Endothelial cell of umbilical vein (primary cell): ENCODE results near the gene ALX1. TPM values are rescaled to one million over a fixed set of nuclear protein-coding genes. Genes with fewer than 3 reads are reported as not detected.
A peak's percentile ranks its signal among the peaks of the same experiment; 100 is the strongest.

ENCODE experiments used
- BruUV-seq: library from RNA; stranded (reverse); fragments of 400-500 nt; replicated peaks from 2 replicates; lab custom pipeline; 2021; lab: Mats Ljungman, UMichigan
- CTCF ChIA-PET: fragments of 300-600, 350-600 bp; sonication (Branson Sonifier 250); formaldehyde crosslinking; loops from one replicate; lab custom pipeline; 2021; ENCODE audit warnings: antibody characterized with exemption, inconsistent platforms; lab: Charles Lee
- POLR2A ChIA-PET: fragments of 300-600, 350-600 bp; sonication (Branson Sonifier 250); formaldehyde crosslinking; loops from one replicate; lab custom pipeline; 2021; ENCODE audit warnings: antibody characterized with exemption, inconsistent platforms; lab: Charles Lee
- DNase-seq: peaks from one replicate; pipeline ENCODE4 v3.0.0-alpha.2; 2011; ENCODE audit warnings: low read depth, low spot score
- FAIRE-seq: peaks from 2 replicates; lab custom pipeline; 2011; peaks lifted over from hg19 to GRCh38; lab: Jason Lieb, UNC
- H2AFZ ChIP-seq: 2 replicates; pipeline ENCODE4 v1.6.0; 2012; ENCODE audit warnings: low read depth, low read length, control low read depth, inconsistent platforms
- H3K27ac ChIP-seq: 2 replicates; pipeline ENCODE4 v1.5.1; 2011; ENCODE audit warnings: low read depth, mild to moderate bottlenecking, control low read depth, low read length, moderate library complexity; ENCODE audit not compliant: insufficient read depth
- H3K27me3 ChIP-seq, 2 experiments: 2 replicates each; pipeline versions ENCODE4 v1.6.0 to v1.6.1; 2011; ENCODE audit warnings: low read length in 2 of 2, mixed read lengths in 1 of 2; ENCODE audit not compliant: control insufficient read depth in 2 of 2, insufficient read depth in 2 of 2
- H3K36me3 ChIP-seq, 2 experiments: 2 replicates in 1 of 2; 3 replicates in 1 of 2; pipeline ENCODE4 v1.5.1; 2011; ENCODE audit warnings: low read length in 2 of 2, mild to moderate bottlenecking in 1 of 2, moderate library complexity in 1 of 2; ENCODE audit not compliant: control insufficient read depth in 2 of 2, insufficient read depth in 2 of 2; ENCODE audit errors: extremely low read depth in 1 of 2
- H3K4me1 ChIP-seq: 3 replicates; pipeline ENCODE4 v1.5.1; 2011; ENCODE audit warnings: mild to moderate bottlenecking, low read length; ENCODE audit not compliant: control insufficient read depth, insufficient read depth; ENCODE audit errors: extremely low read depth
- H3K4me2 ChIP-seq: 2 replicates; pipeline ENCODE4 v1.6.1; 2011; ENCODE audit warnings: low read length, control low read depth, mixed read lengths; ENCODE audit not compliant: insufficient read depth
- H3K4me3 ChIP-seq, 3 experiments: fragments of 200-600 bp in 1 of 3; sonication (generic), shearing (Covaris generic) in 1 of 3; replicated peaks in 1 of 3; 2 replicates each; pipeline ENCODE4 v1.5.1; 2011 to 2016; ENCODE audit warnings: control low read depth in 3 of 3, low read length in 3 of 3, mild to moderate bottlenecking in 2 of 3, inconsistent platforms in 1 of 3, low read depth in 1 of 3, moderate library complexity in 1 of 3; ENCODE audit not compliant: insufficient read depth in 1 of 3
- H3K79me2 ChIP-seq: 2 replicates; pipeline ENCODE4 v1.6.0; 2012; ENCODE audit warnings: low read length, inconsistent platforms; ENCODE audit not compliant: control insufficient read depth, insufficient read depth
- H3K9ac ChIP-seq: replicated peaks from 2 replicates; pipeline ENCODE3; 2011; ENCODE audit warnings: low read length, control low read depth; ENCODE audit not compliant: insufficient read depth; ENCODE audit errors: extremely low read depth
- H3K9me1 ChIP-seq: replicated peaks from 3 replicates; pipeline ENCODE4 v1.6.0; 2011; ENCODE audit warnings: mild to moderate bottlenecking, low read length; ENCODE audit not compliant: control insufficient read depth, insufficient read depth; ENCODE audit errors: extremely low read depth
- H3K9me3 ChIP-seq: replicated peaks from 2 replicates; pipeline ENCODE4 v1.5.1; 2012; ENCODE audit warnings: low read length, inconsistent platforms; ENCODE audit not compliant: control insufficient read depth, insufficient read depth
- H4K20me1 ChIP-seq: replicated peaks from 2 replicates; pipeline ENCODE3; 2011; ENCODE audit warnings: mild to moderate bottlenecking, low read length; ENCODE audit not compliant: control insufficient read depth, insufficient read depth; ENCODE audit errors: extremely low read depth
- EZH2 ChIP-seq: IDR thresholded peaks from 2 replicates; pipeline ENCODE4 v1.6.1; 2012; ENCODE audit warnings: borderline replicate concordance, low read depth, mild to moderate bottlenecking, moderate library complexity, low read length, inconsistent platforms; ENCODE audit not compliant: severe bottlenecking
- FOS ChIP-seq: IDR thresholded peaks from 2 replicates; pipeline ENCODE4 v1.6.1; 2011; ENCODE audit warnings: mild to moderate bottlenecking, low read length, moderate library complexity, borderline replicate concordance; ENCODE audit not compliant: insufficient read depth
- GATA2 ChIP-seq: IDR thresholded peaks from 2 replicates; pipeline ENCODE4 v1.7.0; 2011; ENCODE audit warnings: low read depth, mild to moderate bottlenecking, moderate library complexity, mixed read lengths, low read length; ENCODE audit not compliant: insufficient read length, insufficient read depth
- JUN ChIP-seq: IDR thresholded peaks from 2 replicates; pipeline ENCODE4 v1.6.1; 2011; ENCODE audit warnings: borderline replicate concordance, low read depth; ENCODE audit not compliant: insufficient read length, insufficient read depth
- MYC ChIP-seq: IDR thresholded peaks from one replicate; pipeline ENCODE4 v1.6.1; 2011; ENCODE audit warnings: mild to moderate bottlenecking, low read depth, low read length
- POLR2A ChIP-seq: IDR thresholded peaks from 2 replicates; pipeline ENCODE4 v1.6.1; 2012; ENCODE audit warnings: low read depth, mild to moderate bottlenecking, control low read depth, low read length
- POLR2AphosphoS5 ChIP-seq: IDR thresholded peaks from 2 replicates; pipeline ENCODE4 v1.6.1; 2012; ENCODE audit warnings: low read depth, mild to moderate bottlenecking, control low read depth, low read length, moderate library complexity; ENCODE audit not compliant: insufficient read depth
- dilution Hi-C: fragments of 300-500 bp; cut with MboI; formaldehyde crosslinking; loops from one replicate; pipeline ENCODE4 v1.15.0; 2019; ENCODE audit warnings: low sequenced_read_pairs; ENCODE audit not compliant: extremely low pct_ligation_motif_present
- intact Hi-C: fragments of 100-400 bp; cut with micrococcal nuclease; formaldehyde crosslinking; loops from one replicate; pipeline ENCODE4 v1.10.0; 2022
- polyA plus RNA-seq, 4 experiments: library from polyadenylated mRNA; depleted of rRNA in 3 of 4; stranded (reverse) in 3 of 4; unstranded in 1 of 4; fragments of >200 nt; gene quantifications; 2 replicates each; pipeline versions ENCODE4 v1.2.1 to v1.2.3, GENCODE V29; 2011 to 2012; ENCODE audit warnings: missing spikeins in 1 of 4
- total RNA-seq: library from RNA; stranded (reverse); gene quantifications from 2 replicates; pipeline ENCODE4 v1.2.3, GENCODE V29; 2021
- TF ChIP-seq, protein P1 (sequence below), 2 donors: IDR thresholded peaks; 1 replicate in 1 of 2; 2 replicates in 1 of 2; pipeline ENCODE4 v1.5.1; 2011; ENCODE audit warnings: low read length in 2 of 2, mild to moderate bottlenecking in 2 of 2, moderate library complexity in 2 of 2, control low read depth in 1 of 2, inconsistent platforms in 1 of 2, low read depth in 1 of 2; ENCODE audit not compliant: insufficient read depth in 1 of 2; ENCODE audit errors: extremely low read depth in 1 of 2
- TF ChIP-seq, protein P2 (sequence below): IDR thresholded peaks from 2 replicates; pipeline ENCODE4 v1.6.1; 2011; ENCODE audit not compliant: insufficient read depth, insufficient read length

Gene ALX1
- total and polyA plus RNA-seq, 2 donors (not counting 3 experiments of a cell fraction or from before 2014, with no cell fraction given): 2.2 to 3.5 TPM

DNA sequence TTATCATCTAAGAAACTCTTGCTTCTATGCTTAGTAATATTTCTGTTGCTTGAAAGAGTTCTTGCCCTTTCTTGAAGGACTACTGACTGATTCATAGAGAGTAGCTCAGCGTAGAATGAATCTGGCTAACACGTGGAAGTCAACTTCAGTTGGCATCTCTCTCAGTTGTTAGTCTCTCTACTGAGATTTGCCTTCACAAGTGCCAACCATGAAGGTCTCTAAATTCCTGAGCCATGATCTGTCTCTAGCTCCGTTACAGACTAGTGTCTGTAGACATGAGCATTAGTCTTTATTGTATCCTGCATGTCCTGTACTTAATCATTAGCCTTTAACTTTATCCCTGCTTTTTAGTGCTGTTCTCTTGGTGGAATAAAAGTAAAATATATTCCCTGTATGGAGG is 19.1 kb upstream of the ALX1 start:
- no peak overlapping the region for H3K4me3 ChIP-seq
- intact Hi-C loops: no loop called here
- no peaks in the 10 kb centered on the region for H3K9me1 ChIP-seq
- no peaks in the 10 kb centered on the region for H4K20me1 ChIP-seq
- no peaks in the 10 kb centered on the region for H3K27me3 ChIP-seq
- dilution Hi-C loops: no loop called here
- ChIA-PET CTCF (interaction anchor here (1.1 to 2.3 kb wide), 3 partner anchors 10 to 49 kb away, joined by 3 to 7 read pairs (median 5); no protein-coding TSS in a partner anchor), POLR2A (no interaction called here)
- no peak overlapping the region for H3K9ac ChIP-seq
- H2AFZ ChIP-seq: peak overlapping the region; percentile 38
- H3K79me2 ChIP-seq: no peaks in the 10 kb centered on the region
- no peaks in the 10 kb centered on the region for H3K4me1 ChIP-seq
- no peak overlapping the region for H3K27ac ChIP-seq
- no peaks in the 10 kb centered on the region for H3K36me3 ChIP-seq
- H3K9me3 ChIP-seq: no peaks in the 10 kb centered on the region
- TF ChIP-seq, protein P1, sequence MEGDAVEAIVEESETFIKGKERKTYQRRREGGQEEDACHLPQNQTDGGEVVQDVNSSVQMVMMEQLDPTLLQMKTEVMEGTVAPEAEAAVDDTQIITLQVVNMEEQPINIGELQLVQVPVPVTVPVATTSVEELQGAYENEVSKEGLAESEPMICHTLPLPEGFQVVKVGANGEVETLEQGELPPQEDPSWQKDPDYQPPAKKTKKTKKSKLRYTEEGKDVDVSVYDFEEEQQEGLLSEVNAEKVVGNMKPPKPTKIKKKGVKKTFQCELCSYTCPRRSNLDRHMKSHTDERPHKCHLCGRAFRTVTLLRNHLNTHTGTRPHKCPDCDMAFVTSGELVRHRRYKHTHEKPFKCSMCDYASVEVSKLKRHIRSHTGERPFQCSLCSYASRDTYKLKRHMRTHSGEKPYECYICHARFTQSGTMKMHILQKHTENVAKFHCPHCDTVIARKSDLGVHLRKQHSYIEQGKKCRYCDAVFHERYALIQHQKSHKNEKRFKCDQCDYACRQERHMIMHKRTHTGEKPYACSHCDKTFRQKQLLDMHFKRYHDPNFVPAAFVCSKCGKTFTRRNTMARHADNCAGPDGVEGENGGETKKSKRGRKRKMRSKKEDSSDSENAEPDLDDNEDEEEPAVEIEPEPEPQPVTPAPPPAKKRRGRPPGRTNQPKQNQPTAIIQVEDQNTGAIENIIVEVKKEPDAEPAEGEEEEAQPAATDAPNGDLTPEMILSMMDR (IDR thresholded peaks at IDR 0.05; ENCODE audit: extremely low read depth in 1 of 2, insufficient read depth in 1 of 2, low read depth in 1 of 2, low read length in 2 of 2): no peak
- no peak for TF ChIP-seq EZH2
- FAIRE-seq: no peak
- no TSS peak for BruUV-seq
- H3K4me2 ChIP-seq: no peak overlapping the region
- DNase-seq: no peak

DNA sequence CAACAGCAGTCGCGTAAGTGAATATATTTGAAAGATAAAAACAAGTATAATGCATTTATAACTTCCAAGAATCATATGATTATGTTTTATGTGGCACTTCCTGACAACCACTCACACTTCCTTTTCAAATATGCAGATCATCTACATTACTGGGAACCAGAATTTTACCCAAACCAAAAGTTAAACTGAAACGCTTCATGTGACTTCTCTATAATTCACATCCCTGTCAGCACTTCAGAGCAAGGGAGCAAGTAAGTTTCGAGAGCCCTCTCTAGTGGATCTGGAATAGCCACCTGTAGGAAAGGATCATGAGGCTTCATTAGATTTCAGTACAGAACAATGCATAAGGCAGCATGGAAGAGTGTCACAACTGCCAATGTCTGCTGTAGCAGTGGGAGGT is 13.7 kb upstream of the ALX1 start:
- DNase-seq (peak; percentile 21), FAIRE-seq (no peak)
- Histone ChIP-seq H3K9me1 (no peaks in the 10 kb centered on the region), H3K4me2 (no peak overlapping the region), H3K36me3 (no peaks in the 10 kb centered on the region), H3K9me3 (no peaks in the 10 kb centered on the region), H2AFZ (peak overlapping the region; percentile 52), H3K27ac (no peak overlapping the region), H3K79me2 (no peaks in the 10 kb centered on the region), H3K27me3 (peaks cover 0 to under 1% of the 10 kb centered on the region in 2 experiments), H3K9ac (no peak overlapping the region), H4K20me1 (no peaks in the 10 kb centered on the region), H3K4me1 (no peaks in the 10 kb centered on the region), H3K4me3 (no peak overlapping the region)
- intact Hi-C loops: no loop called here
- TF ChIP-seq, protein P2, sequence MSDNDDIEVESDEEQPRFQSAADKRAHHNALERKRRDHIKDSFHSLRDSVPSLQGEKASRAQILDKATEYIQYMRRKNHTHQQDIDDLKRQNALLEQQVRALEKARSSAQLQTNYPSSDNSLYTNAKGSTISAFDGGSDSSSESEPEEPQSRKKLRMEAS: no peak
- TF ChIP-seq MYC (no peak), EZH2 (no peak), POLR2AphosphoS5 (no peak), FOS (no peak), JUN (no peak), GATA2 (no peak), POLR2A (no peak)
- TF ChIP-seq, protein P1 (IDR thresholded peaks at IDR 0.05; ENCODE audit: extremely low read depth in 1 of 2, insufficient read depth in 1 of 2, low read depth in 1 of 2, low read length in 2 of 2): no peak
- POLR2A ChIA-PET: no interaction called here
- BruUV-seq: no TSS peak
- CTCF ChIA-PET: interaction anchor here (1.1 to 1.4 kb wide), 2 partner anchors 14 to 15 kb away, joined by 3 read pairs; no protein-coding TSS in a partner anchor
- dilution Hi-C loops: no loop called here
